ENCODE results near the gene CD6. TPM values are rescaled to one million over a fixed set of nuclear protein-coding genes. Genes with fewer than 3 reads are reported as not detected.

CD6 gene
- total RNA-seq, 4 donors from 2014 or later = 0.26 to 2.0 (median 0.91) TPM; not detected in 1

DNA sequence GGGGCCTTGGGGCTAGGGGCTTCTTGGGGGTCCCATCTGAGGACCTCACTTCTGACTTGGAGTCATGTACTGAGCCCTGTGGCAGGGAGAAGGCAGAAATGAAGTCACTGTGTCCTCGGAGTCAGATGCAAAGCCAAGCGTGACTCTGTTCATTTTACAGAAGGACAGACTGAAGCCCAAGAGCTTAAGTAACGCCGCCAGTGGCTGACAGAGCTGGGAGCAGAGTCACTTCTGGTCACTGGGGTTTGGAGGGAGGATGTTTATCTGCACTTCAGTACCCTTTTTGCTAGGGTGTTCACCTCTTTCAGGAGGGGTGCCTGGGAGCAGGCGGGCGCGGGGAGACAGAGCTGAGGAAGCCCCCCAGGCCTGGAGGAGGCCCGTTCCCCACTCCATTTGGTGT, 10.7 kb downstream of the CD6 start:
- intact Hi-C loops (cut with DNase I; ENCODE audit: low total_unique reads) = no loop called here
- H3K4me3 ChIP-seq = no peak overlapping the region
- no peaks in the 10 kb centered on the region for H3K27me3 ChIP-seq
- H3K4me1 ChIP-seq = no peaks in the 10 kb centered on the region
- no peaks in the 10 kb centered on the region for H3K9me3 ChIP-seq
- no peak for DNase-seq
- no peaks in the 10 kb centered on the region for H3K36me3 ChIP-seq
- TF ChIP-seq, protein P1, sequence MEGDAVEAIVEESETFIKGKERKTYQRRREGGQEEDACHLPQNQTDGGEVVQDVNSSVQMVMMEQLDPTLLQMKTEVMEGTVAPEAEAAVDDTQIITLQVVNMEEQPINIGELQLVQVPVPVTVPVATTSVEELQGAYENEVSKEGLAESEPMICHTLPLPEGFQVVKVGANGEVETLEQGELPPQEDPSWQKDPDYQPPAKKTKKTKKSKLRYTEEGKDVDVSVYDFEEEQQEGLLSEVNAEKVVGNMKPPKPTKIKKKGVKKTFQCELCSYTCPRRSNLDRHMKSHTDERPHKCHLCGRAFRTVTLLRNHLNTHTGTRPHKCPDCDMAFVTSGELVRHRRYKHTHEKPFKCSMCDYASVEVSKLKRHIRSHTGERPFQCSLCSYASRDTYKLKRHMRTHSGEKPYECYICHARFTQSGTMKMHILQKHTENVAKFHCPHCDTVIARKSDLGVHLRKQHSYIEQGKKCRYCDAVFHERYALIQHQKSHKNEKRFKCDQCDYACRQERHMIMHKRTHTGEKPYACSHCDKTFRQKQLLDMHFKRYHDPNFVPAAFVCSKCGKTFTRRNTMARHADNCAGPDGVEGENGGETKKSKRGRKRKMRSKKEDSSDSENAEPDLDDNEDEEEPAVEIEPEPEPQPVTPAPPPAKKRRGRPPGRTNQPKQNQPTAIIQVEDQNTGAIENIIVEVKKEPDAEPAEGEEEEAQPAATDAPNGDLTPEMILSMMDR (IDR thresholded peaks at IDR 0.05) = no peak
- no peak for TF ChIP-seq POLR2A (IDR thresholded peaks at IDR 0.05)
- no peak overlapping the region for H3K27ac ChIP-seq

DNA sequence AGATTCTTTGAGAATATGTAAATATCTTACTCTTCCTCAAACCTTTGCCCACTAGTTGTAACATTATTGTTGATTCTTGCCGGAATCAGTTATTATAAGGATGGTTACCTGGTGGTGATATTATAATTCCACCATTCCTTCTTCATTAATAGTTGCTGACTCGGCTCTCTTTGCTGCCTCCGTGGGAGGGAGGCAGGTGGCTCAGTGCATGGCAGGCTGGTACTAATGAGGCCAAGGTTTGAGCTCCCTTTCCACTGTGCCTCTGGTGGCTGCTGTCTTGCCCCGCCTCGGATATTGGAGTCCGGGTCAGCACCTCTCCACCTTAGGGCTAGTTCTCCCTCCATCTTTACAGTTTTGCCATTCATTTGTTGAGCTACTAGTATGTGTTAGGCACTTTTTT, 12.7 kb downstream of the CD6 start:
- no peak overlapping the region for H3K27ac ChIP-seq
- no peak overlapping the region for H3K4me3 ChIP-seq
- no peaks in the 10 kb centered on the region for H3K4me1 ChIP-seq
- intact Hi-C loops (cut with DNase I; ENCODE audit: low total_unique reads) = no loop called here
- no peaks in the 10 kb centered on the region for H3K36me3 ChIP-seq
- TF ChIP-seq, protein P1 (IDR thresholded peaks at IDR 0.05) = no peak
- TF ChIP-seq POLR2A (IDR thresholded peaks at IDR 0.05) = no peak
- no peak for DNase-seq
- no peaks in the 10 kb centered on the region for H3K9me3 ChIP-seq
- no peaks in the 10 kb centered on the region for H3K27me3 ChIP-seq

DNA sequence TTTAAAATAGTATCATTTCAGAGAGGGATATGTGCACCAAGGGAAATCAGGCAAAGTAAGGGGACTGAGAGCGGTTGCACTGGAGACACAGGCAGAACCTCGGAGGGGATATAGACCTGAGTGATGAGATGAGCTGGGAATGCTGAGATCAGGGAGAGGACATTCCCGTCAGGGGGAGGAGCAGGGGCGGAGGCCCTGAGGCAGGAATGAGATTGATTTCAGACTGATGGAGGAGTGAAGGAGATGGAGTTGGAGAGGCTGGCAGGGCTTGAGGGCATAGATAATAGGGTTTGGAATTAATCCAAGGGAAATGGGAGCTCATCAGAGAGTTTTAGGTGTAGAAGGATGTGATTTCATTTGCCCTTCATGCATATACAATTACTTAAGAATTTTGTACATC, 13.2 kb downstream of the CD6 start:
- DNase-seq = no peak
- intact Hi-C loops (cut with DNase I; ENCODE audit: low total_unique reads) = no loop called here
- H3K27me3 ChIP-seq = no peaks in the 10 kb centered on the region
- no peaks in the 10 kb centered on the region for H3K9me3 ChIP-seq
- no peak overlapping the region for H3K27ac ChIP-seq
- H3K36me3 ChIP-seq = no peaks in the 10 kb centered on the region
- no peak for TF ChIP-seq POLR2A (IDR thresholded peaks at IDR 0.05)
- TF ChIP-seq, protein P1 (IDR thresholded peaks at IDR 0.05) = no peak
- no peaks in the 10 kb centered on the region for H3K4me1 ChIP-seq
- no peak overlapping the region for H3K4me3 ChIP-seq

DNA sequence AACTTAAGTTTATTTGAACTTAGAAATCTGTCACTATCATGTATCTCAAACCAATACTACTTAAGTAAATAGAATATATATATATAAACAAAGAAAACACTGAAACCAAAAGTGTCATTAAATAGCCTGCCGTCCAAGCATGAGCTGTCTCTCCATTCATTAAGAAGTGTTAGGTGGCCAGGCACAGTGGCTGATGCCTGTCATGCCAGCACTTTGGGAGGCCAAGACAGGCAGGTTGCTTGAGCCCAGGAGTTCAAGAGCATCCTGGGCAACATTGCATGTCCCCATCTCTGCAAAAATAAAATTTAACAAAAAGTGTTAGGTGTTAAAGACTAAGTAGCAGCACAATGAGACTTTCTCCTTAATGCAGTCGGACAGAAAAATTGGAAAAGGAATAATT, 14.0 kb downstream of the CD6 start:
- H3K4me1 ChIP-seq = no peaks in the 10 kb centered on the region
- no peak for TF ChIP-seq POLR2A (IDR thresholded peaks at IDR 0.05)
- TF ChIP-seq, protein P1 (IDR thresholded peaks at IDR 0.05) = no peak
- intact Hi-C loops (cut with DNase I; ENCODE audit: low total_unique reads) = no loop called here
- no peak overlapping the region for H3K27ac ChIP-seq
- DNase-seq = no peak
- no peaks in the 10 kb centered on the region for H3K9me3 ChIP-seq
- H3K36me3 ChIP-seq = no peaks in the 10 kb centered on the region
- H3K27me3 ChIP-seq = no peaks in the 10 kb centered on the region
- H3K4me3 ChIP-seq = no peak overlapping the region

DNA sequence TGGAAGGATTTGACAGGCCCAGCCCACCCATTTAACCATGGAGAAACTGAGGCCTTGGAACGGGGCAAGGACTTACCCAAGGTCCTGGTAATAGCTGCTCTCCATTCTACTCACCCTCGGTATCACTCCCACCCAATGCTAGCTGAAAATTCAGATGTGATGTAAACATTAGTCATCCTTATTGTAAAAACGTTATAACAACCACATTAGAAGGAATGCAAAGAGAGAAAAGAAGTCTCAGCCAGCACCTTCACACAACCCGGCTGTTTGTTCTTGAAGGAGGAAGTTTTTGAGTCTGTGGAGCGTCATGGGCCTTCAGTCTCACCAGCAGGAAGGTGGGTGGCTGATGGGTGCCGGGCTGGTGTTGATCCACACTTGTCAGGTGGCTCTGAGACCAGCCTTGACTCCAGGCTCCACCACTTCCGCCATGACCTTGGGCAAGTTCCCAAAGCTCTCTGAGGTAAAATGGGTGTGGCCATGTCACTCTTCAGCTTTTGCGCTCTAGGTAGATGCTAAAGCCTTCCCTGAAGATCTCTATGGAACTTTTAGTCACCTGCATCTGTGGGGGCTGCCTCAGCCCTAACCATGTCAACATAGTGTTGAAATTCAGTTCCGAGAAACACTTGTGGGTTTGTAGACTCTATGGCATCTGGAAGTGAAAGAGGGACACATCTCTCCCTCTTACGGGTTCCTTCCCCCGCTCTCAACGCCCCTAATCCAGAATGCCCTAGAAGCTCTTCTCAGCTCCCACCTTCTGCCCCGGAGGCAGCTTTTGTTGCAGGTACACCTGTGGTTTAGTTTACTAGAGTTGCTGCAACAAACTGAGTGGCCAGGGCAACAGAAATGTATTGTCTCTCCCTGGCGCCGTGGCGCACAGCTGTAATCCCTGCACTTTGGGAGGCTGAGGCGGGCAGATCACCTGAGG, 14.8 kb downstream of the CD6 start:
- Histone ChIP-seq H3K9me3 (no peaks in the 10 kb centered on the region), H3K4me3 (no peak overlapping the region), H3K4me1 (no peaks in the 10 kb centered on the region), H3K27ac (no peak overlapping the region), H3K27me3 (no peaks in the 10 kb centered on the region), H3K36me3 (no peaks in the 10 kb centered on the region)
- no peak for DNase-seq
- intact Hi-C loops (cut with DNase I; ENCODE audit: low total_unique reads) = no loop called here
- TF ChIP-seq POLR2A (IDR thresholded peaks at IDR 0.05) = no peak
- TF ChIP-seq, protein P1 (IDR thresholded peaks at IDR 0.05) = no peak
